Measurements from ENCODE around the gene ZKSCAN7. TPM values are rescaled to one million over a fixed set of nuclear protein-coding genes. Genes with fewer than 3 reads are reported as not detected.
"Not testable (repeated sequence)": the region's sequence is repeated elsewhere in the genome, so short reads cannot be mapped to it uniquely, and the experiment has no call there.

ZKSCAN7 gene
- total and polyA plus RNA-seq, 2 of the 8 experiments (the other 6 are each of a cell fraction or from before 2014, with no cell fraction given) = 5.5 to 8.5 TPM

- H2BK20ac ChIP-seq (ENCODE audit: low read length); H2AFZ ChIP-seq (ENCODE audit: low read length); FAIRE-seq; H3K4me1 ChIP-seq (replicated peaks in 1 of 4; ENCODE audit: control insufficient read depth in 3 of 4, insufficient read depth in 4 of 4, low read length in 3 of 4); H4K91ac ChIP-seq (replicated peaks; ENCODE audit: insufficient read length, low read length); H3K4me2 ChIP-seq (ENCODE audit: insufficient read depth in 1 of 2, low read depth in 2 of 2, low read length in 2 of 2); H3K27me3 ChIP-seq (replicated peaks in 1 of 4; ENCODE audit: control insufficient read depth in 3 of 4, extremely low read depth in 1 of 4, insufficient read depth in 3 of 4, low read length in 3 of 4); H3K23me2 ChIP-seq (ENCODE audit: low read depth, low read length); H3K14ac ChIP-seq (ENCODE audit: insufficient read length); H2BK120ac ChIP-seq (replicated peaks; ENCODE audit: low read depth, low read length); H3K9ac ChIP-seq (replicated peaks in 1 of 4; ENCODE audit: extremely low read depth in 1 of 4, low read depth in 3 of 4, low read length in 3 of 4); H4K20me1 ChIP-seq (replicated peaks in 1 of 2; ENCODE audit: control insufficient read depth in 1 of 2, insufficient read depth in 2 of 2, low read length in 2 of 2); H2BK5ac ChIP-seq (ENCODE audit: low read depth, low read length); H4K8ac ChIP-seq (ENCODE audit: extremely low read depth, insufficient read depth, low read length); H2BK12ac ChIP-seq (ENCODE audit: low read depth, low read length); H4K5ac ChIP-seq (ENCODE audit: insufficient read length, low read depth, low read length); H3K27ac ChIP-seq (ENCODE audit: low read depth, low read length); H3K79me1 ChIP-seq (ENCODE audit: low read depth, low read length); DNase-seq (ENCODE audit: low read depth in 1 of 2, low spot score in 2 of 2); H3K4ac ChIP-seq (replicated peaks; ENCODE audit: insufficient read length, low read depth, low read length); H3K4me3 ChIP-seq (ENCODE audit: extremely low read depth in 1 of 4, insufficient read depth in 2 of 4, low read depth in 3 of 4, low read length in 4 of 4); H3K23ac ChIP-seq (ENCODE audit: insufficient read length); H3K79me2 ChIP-seq (ENCODE audit: control insufficient read depth in 1 of 2, insufficient read depth in 2 of 2, low read length in 2 of 2); H2BK15ac ChIP-seq (ENCODE audit: low read length); H3K9me3 ChIP-seq (ENCODE audit: insufficient read depth in 2 of 2, low read depth in 1 of 2, low read length in 1 of 2); H3K56ac ChIP-seq (replicated peaks; ENCODE audit: insufficient read length, low read depth, low read length); H3K18ac ChIP-seq (ENCODE audit: extremely low read depth, low read length); H2AK5ac ChIP-seq (ENCODE audit: low read depth, low read length): not testable (repeated sequence)
- ChIA-PET CTCF (ENCODE audit: partially characterized antibody) (interaction anchor here (0.5 kb wide), 1 partner anchor 145 kb away, joined by 3 read pairs; no protein-coding TSS in a partner anchor), POLR2A (ENCODE audit: partially characterized antibody) (interaction anchor here (1.5 kb wide), 1 partner anchor 23 kb away, joined by 3 read pairs; no protein-coding TSS in a partner anchor)
- H3K36me3 ChIP-seq (ENCODE audit: control insufficient read depth in 2 of 4, insufficient read depth in 4 of 4, low read length in 3 of 4) = peaks cover 0 to 11% (median 0%) of the 10 kb centered on the region in 4 experiments; a peak in 3 of 8 replicates
- 95% methylated on average over 17 of the region's 37 CpGs; no CpG with 5 or more reads in 1 of the 2 experiments for WGBS, 2 experiments (ENCODE audit: extremely low coverage in 1 of 2, insufficient coverage in 1 of 2, insufficient read length in 1 of 2, insufficient replicate concordance in 2 of 2, low coverage in 1 of 2, low lambda C conversion rate in 2 of 2, missing lambda C conversion rate in 1 of 2)
Observed at GRCh38 chr3:44578924-44579515, 24.0 kb downstream of the ZKSCAN7 start.

GRCh38 chr3:44579749-44580148 is 24.8 kb downstream of the ZKSCAN7 start:
- H3K4me3 ChIP-seq (ENCODE audit: extremely low read depth in 1 of 4, insufficient read depth in 2 of 4, low read depth in 3 of 4, low read length in 4 of 4); H4K8ac ChIP-seq (ENCODE audit: extremely low read depth, insufficient read depth, low read length); H3K9me3 ChIP-seq (ENCODE audit: insufficient read depth in 2 of 2, low read depth in 1 of 2, low read length in 1 of 2); H4K91ac ChIP-seq (replicated peaks; ENCODE audit: insufficient read length, low read length); H2BK15ac ChIP-seq (ENCODE audit: low read length); H3K4ac ChIP-seq (replicated peaks; ENCODE audit: insufficient read length, low read depth, low read length); H3K79me2 ChIP-seq (ENCODE audit: control insufficient read depth in 1 of 2, insufficient read depth in 2 of 2, low read length in 2 of 2); H2BK120ac ChIP-seq (replicated peaks; ENCODE audit: low read depth, low read length); H3K4me2 ChIP-seq (ENCODE audit: insufficient read depth in 1 of 2, low read depth in 2 of 2, low read length in 2 of 2); H4K20me1 ChIP-seq (replicated peaks in 1 of 2; ENCODE audit: control insufficient read depth in 1 of 2, insufficient read depth in 2 of 2, low read length in 2 of 2); H3K14ac ChIP-seq (ENCODE audit: insufficient read length); POLR2A ChIA-PET (ENCODE audit: partially characterized antibody); H3K27ac ChIP-seq (ENCODE audit: low read depth, low read length); H2BK12ac ChIP-seq (ENCODE audit: low read depth, low read length); H3K9ac ChIP-seq (replicated peaks in 1 of 4; ENCODE audit: extremely low read depth in 1 of 4, low read depth in 3 of 4, low read length in 3 of 4); CTCF ChIA-PET (ENCODE audit: partially characterized antibody); H3K18ac ChIP-seq (ENCODE audit: extremely low read depth, low read length); H3K56ac ChIP-seq (replicated peaks; ENCODE audit: insufficient read length, low read depth, low read length); H3K23ac ChIP-seq (ENCODE audit: insufficient read length); H3K23me2 ChIP-seq (ENCODE audit: low read depth, low read length); FAIRE-seq; H2BK5ac ChIP-seq (ENCODE audit: low read depth, low read length); H2AK5ac ChIP-seq (ENCODE audit: low read depth, low read length); DNase-seq (ENCODE audit: low read depth in 1 of 2, low spot score in 2 of 2); H2BK20ac ChIP-seq (ENCODE audit: low read length); H3K27me3 ChIP-seq (replicated peaks in 1 of 4; ENCODE audit: control insufficient read depth in 3 of 4, extremely low read depth in 1 of 4, insufficient read depth in 3 of 4, low read length in 3 of 4); H4K5ac ChIP-seq (ENCODE audit: insufficient read length, low read depth, low read length); H2AFZ ChIP-seq (ENCODE audit: low read length); H3K4me1 ChIP-seq (replicated peaks in 1 of 4; ENCODE audit: control insufficient read depth in 3 of 4, insufficient read depth in 4 of 4, low read length in 3 of 4); H3K79me1 ChIP-seq (ENCODE audit: low read depth, low read length): not testable (repeated sequence)
- peaks cover 0 to 11% (median 0%) of the 10 kb centered on the region in 4 experiments; a peak in 2 of 8 replicates for H3K36me3 ChIP-seq (ENCODE audit: control insufficient read depth in 2 of 4, insufficient read depth in 4 of 4, low read length in 3 of 4)
- WGBS, 2 experiments (ENCODE audit: extremely low coverage in 1 of 2, insufficient coverage in 1 of 2, insufficient read length in 1 of 2, insufficient replicate concordance in 2 of 2, low coverage in 1 of 2, low lambda C conversion rate in 2 of 2, missing lambda C conversion rate in 1 of 2) = 93% methylated on average over 10 of the region's 15 CpGs; no CpG with 5 or more reads in 1 of the 2 experiments
